ENCODE results near the gene ALG12.

ALG12 gene

GRCh38 chr22:49892226-49892899 is 25.9 kb downstream of the ALG12 start:
- Histone ChIP-seq H3K4me2 (ENCODE audit: low read depth, low read length, poor library complexity, severe bottlenecking) (no peak overlapping the region), H3K9me3 (ENCODE audit: insufficient read depth, low read length) (no peaks in the 10 kb centered on the region), H3K4me3 (ENCODE audit: insufficient read depth, low read length, poor library complexity, severe bottlenecking) (no peak overlapping the region), H3K79me2 (ENCODE audit: insufficient read depth, low read length) (peaks cover 11% of the 10 kb centered on the region; the same call in 1 of the 2 replicates), H3K27ac (ENCODE audit: low read depth, low read length) (no peak overlapping the region), H3K9ac (ENCODE audit: low read length) (no peak overlapping the region), H3K27me3 (ENCODE audit: low read length) (no peaks in the 10 kb centered on the region), H4K20me1 (ENCODE audit: low read depth, low read length) (no peaks in the 10 kb centered on the region; the same call in 1 of the 2 replicates), H2AFZ (ENCODE audit: low read depth, low read length, severe bottlenecking) (no peak overlapping the region), H3K36me3 (ENCODE audit: low read length) (peaks cover 13% of the 10 kb centered on the region), H3F3A (ENCODE audit: insufficient read depth) (no peaks in the 10 kb centered on the region), H3K9me2 (replicated peaks; ENCODE audit: insufficient read depth, low read length) (no peaks in the 10 kb centered on the region)
- no peak for TF ChIP-seq EZH2phosphoT487 (conservative IDR thresholded peaks at IDR 0.05; ENCODE audit: low read length)

- no peak for TF ChIP-seq CTCF (IDR thresholded peaks at IDR 0.05; ENCODE audit: insufficient read depth, low read length, poor library complexity, severe bottlenecking)
- TF ChIP-seq EZH2phosphoT487 (conservative IDR thresholded peaks at IDR 0.05; ENCODE audit: low read length): no peak
- H3K4me3 ChIP-seq (ENCODE audit: insufficient read depth, low read length, poor library complexity, severe bottlenecking): no peak overlapping the region
- peaks cover 17% of the 10 kb centered on the region for H3K36me3 ChIP-seq (ENCODE audit: low read length)
- H3K9me2 ChIP-seq (replicated peaks; ENCODE audit: insufficient read depth, low read length): no peaks in the 10 kb centered on the region
- no peaks in the 10 kb centered on the region; the same call in 1 of the 2 replicates for H4K20me1 ChIP-seq (ENCODE audit: low read depth, low read length)
- H3K9ac ChIP-seq (ENCODE audit: low read length): no peak overlapping the region
- H2AFZ ChIP-seq (ENCODE audit: low read depth, low read length, severe bottlenecking): no peak overlapping the region
- H3K4me2 ChIP-seq (ENCODE audit: low read depth, low read length, poor library complexity, severe bottlenecking): no peak overlapping the region
- no peaks in the 10 kb centered on the region for H3K27me3 ChIP-seq (ENCODE audit: low read length)
- no peaks in the 10 kb centered on the region for H3F3A ChIP-seq (ENCODE audit: insufficient read depth)
- peaks cover 14% of the 10 kb centered on the region; the same call in 1 of the 2 replicates for H3K79me2 ChIP-seq (ENCODE audit: insufficient read depth, low read length)
- no peak overlapping the region for H3K27ac ChIP-seq (ENCODE audit: low read depth, low read length)
- H3K9me3 ChIP-seq (ENCODE audit: insufficient read depth, low read length): no peaks in the 10 kb centered on the region
Observed at GRCh38 chr22:49889071-49889470, 29.2 kb downstream of the ALG12 start.

- Histone ChIP-seq H3K27me3 (ENCODE audit: low read length) (no peaks in the 10 kb centered on the region), H4K20me1 (ENCODE audit: low read depth, low read length) (no peaks in the 10 kb centered on the region; the same call in 1 of the 2 replicates), H3K36me3 (ENCODE audit: low read length) (peaks cover 17% of the 10 kb centered on the region), H3K27ac (ENCODE audit: low read depth, low read length) (no peak overlapping the region), H2AFZ (ENCODE audit: low read depth, low read length, severe bottlenecking) (no peak overlapping the region), H3K9me3 (ENCODE audit: insufficient read depth, low read length) (no peaks in the 10 kb centered on the region), H3K4me2 (ENCODE audit: low read depth, low read length, poor library complexity, severe bottlenecking) (no peak overlapping the region), H3K9ac (ENCODE audit: low read length) (no peak overlapping the region), H3K79me2 (ENCODE audit: insufficient read depth, low read length) (peaks cover 23% of the 10 kb centered on the region), H3K4me3 (ENCODE audit: insufficient read depth, low read length, poor library complexity, severe bottlenecking) (no peak overlapping the region), H3K9me2 (replicated peaks; ENCODE audit: insufficient read depth, low read length) (no peaks in the 10 kb centered on the region), H3F3A (ENCODE audit: insufficient read depth) (no peaks in the 10 kb centered on the region)
- TF ChIP-seq EZH2phosphoT487 (conservative IDR thresholded peaks at IDR 0.05; ENCODE audit: low read length): no peak
- no peak for TF ChIP-seq CTCF (IDR thresholded peaks at IDR 0.05; ENCODE audit: insufficient read depth, low read length, poor library complexity, severe bottlenecking)
Observed at GRCh38 chr22:49887702-49888101, 30.5 kb downstream of the ALG12 start.

- Histone ChIP-seq H3K79me2 (ENCODE audit: insufficient read depth, low read length) (peaks cover 29% of the 10 kb centered on the region), H3K9me2 (replicated peaks; ENCODE audit: insufficient read depth, low read length) (no peaks in the 10 kb centered on the region)
Observed at GRCh38 chr22:49887064-49887451, 31.2 kb downstream of the ALG12 start.

More at GRCh38 chr22:49887064-49887451, 31.2 kb downstream of the ALG12 start:
- H3K4me2 ChIP-seq (ENCODE audit: low read depth, low read length, poor library complexity, severe bottlenecking): no peak overlapping the region
- H3K27ac ChIP-seq (ENCODE audit: low read depth, low read length): no peak overlapping the region
- H3K4me3 ChIP-seq (ENCODE audit: insufficient read depth, low read length, poor library complexity, severe bottlenecking): no peak overlapping the region
- H3K9me3 ChIP-seq (ENCODE audit: insufficient read depth, low read length): no peaks in the 10 kb centered on the region
- TF ChIP-seq CTCF (IDR thresholded peaks at IDR 0.05; ENCODE audit: insufficient read depth, low read length, poor library complexity, severe bottlenecking) (no peak), EZH2phosphoT487 (conservative IDR thresholded peaks at IDR 0.05; ENCODE audit: low read length) (no peak)
- H3F3A ChIP-seq (ENCODE audit: insufficient read depth): no peaks in the 10 kb centered on the region
- H3K9ac ChIP-seq (ENCODE audit: low read length): no peak overlapping the region
- peaks cover 17% of the 10 kb centered on the region for H3K36me3 ChIP-seq (ENCODE audit: low read length)
- no peak overlapping the region for H2AFZ ChIP-seq (ENCODE audit: low read depth, low read length, severe bottlenecking)
- H4K20me1 ChIP-seq (ENCODE audit: low read depth, low read length): peaks cover under 1% of the 10 kb centered on the region; the same call in 1 of the 2 replicates
- no peaks in the 10 kb centered on the region for H3K27me3 ChIP-seq (ENCODE audit: low read length)

Measured in SU-DHL-6 (cell line).